ENCODE results near the gene VPS26A. TPM values are rescaled to one million over a fixed set of nuclear protein-coding genes. Genes with fewer than 3 reads are reported as not detected.

The VPS26A gene
- total RNA-seq: 10 to 100 TPM; 22.0 to 67.2 (median 52.1) TPM

DNA sequence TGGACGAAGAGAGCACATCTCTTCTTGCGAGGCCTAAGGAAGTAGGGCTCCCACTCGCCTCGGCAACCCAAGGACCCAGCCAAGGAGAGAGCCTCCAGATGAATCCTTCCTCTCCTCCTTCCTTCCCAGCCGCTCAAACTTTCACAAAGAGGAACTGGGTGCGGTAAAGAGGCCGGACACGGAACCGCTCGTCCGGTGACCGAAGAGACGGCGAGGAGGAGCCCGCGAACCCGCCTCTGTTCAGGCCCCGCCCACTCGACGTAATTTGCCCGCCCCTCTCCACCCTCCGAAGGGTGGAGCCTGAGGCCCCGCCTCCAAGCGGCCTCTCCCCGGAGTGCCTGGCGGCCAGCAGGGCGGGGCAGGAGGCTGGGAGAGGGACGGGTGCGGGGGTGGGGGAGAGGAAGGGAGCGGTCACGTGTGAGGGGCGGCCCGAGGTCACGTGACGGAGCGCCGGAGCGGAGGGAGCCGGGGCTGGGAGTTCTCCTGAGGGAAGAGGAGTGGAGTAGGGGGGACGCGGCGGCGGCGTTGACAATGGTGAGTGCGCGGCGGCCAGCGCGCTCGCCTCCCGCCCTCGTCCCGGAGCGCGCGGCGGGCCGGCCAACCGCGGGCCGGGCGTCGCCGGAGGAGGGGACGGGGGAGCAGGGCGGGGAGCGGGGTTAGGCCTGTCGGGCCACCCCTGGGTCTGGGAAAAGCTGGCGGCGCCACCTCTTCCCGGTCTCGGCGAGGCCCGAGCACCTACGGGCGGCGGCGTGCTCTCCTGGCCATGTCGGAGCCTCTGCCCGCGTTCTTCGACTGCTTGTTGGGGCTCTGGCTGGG lies at the start of gene VPS26A:
Gene VPS26A, plus strand, starts transcription at position 432 of the 816 bp plus-strand sequence. Its CDS starts 100 bp downstream, at position 532.
- TF ChIP-seq CTCF (IDR thresholded peaks at IDR 0.05) (peak; percentile 2 to 36 (median 16)), POLR2A (IDR thresholded peaks at IDR 0.05) (peak; percentile 95 to 97)
- intact Hi-C loops (cut with DNase I; ENCODE audit: low total_unique reads): no loop called here
- Histone ChIP-seq H3K4me3 (peak within 1 kb of the TSS; percentile 84 to 92), H3K27me3 (no peaks in the 10 kb centered on the region), H3K9me3 (no peaks in the 10 kb centered on the region), H3K27ac (peak within 1 kb of the TSS; percentile 95 to 99), H3K36me3 (no peaks in the 10 kb centered on the region), H3K4me1 (peaks cover 0 to 9% of the 10 kb centered on the region in 2 donors)
- DNase-seq: peak; percentile 99

GRCh38 chr10:69074532-69074931 lies 49.4 kb upstream of the VPS26A start:
- TF ChIP-seq CTCF (IDR thresholded peaks at IDR 0.05) (no peak), POLR2A (IDR thresholded peaks at IDR 0.05) (no peak)
- H3K9me3 ChIP-seq: no peaks in the 10 kb centered on the region
- intact Hi-C loops (cut with DNase I; ENCODE audit: low total_unique reads): no loop called here
- H3K27ac ChIP-seq: no peak overlapping the region
- DNase-seq: no peak
- H3K4me1 ChIP-seq: no peaks in the 10 kb centered on the region
- no peaks in the 10 kb centered on the region for H3K27me3 ChIP-seq
- H3K4me3 ChIP-seq: no peak overlapping the region
- H3K36me3 ChIP-seq: no peaks in the 10 kb centered on the region

DNA sequence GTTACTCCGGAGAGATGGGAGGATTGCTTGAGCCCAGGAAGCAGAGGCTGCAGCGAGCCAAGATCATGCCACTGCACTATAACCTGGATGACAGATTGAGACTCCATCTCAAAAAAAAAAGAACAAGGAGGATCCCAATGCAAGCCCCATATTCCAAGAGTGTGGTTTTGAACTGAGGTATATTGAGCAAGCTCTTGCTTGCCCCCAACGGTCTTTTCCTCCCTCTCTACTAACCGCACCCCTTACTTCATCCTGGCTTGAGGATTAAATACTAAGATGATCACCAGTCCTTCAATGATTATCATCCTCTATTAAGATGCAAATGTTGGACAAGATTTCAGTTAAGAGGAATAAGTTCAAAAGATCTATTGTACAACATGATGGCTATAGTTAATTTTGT lies 48.5 kb upstream of the VPS26A start:
- no peak overlapping the region for H3K4me3 ChIP-seq
- no peak overlapping the region for H3K27ac ChIP-seq
- TF ChIP-seq POLR2A (IDR thresholded peaks at IDR 0.05): no peak
- no peaks in the 10 kb centered on the region for H3K4me1 ChIP-seq
- intact Hi-C loops (cut with DNase I; ENCODE audit: low total_unique reads): no loop called here
- DNase-seq: no peak
- no peaks in the 10 kb centered on the region for H3K9me3 ChIP-seq
- no peaks in the 10 kb centered on the region for H3K36me3 ChIP-seq
- H3K27me3 ChIP-seq: no peaks in the 10 kb centered on the region

DNA sequence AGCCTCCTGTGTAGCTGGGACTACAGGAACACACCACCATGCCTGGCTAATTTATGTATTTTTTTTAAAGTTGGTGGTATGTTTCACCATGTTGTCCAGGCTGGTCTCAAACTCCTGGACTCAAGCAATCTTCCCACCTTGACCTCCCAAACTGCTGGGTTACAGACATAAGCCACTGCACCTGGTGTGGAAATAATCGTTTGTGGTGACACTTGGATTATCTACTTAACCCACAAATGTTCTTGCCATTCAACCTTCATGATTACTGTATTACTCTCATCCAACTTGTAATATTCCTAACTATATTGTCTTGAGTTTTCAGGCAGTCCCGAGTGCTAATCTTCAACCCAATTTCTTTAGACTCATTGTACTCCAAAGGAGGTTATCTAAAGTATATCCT lies 45.7 kb upstream of the VPS26A start:
- no peaks in the 10 kb centered on the region for H3K36me3 ChIP-seq

GRCh38 chr10:69080226-69080625 lies 43.8 kb upstream of the VPS26A start:
- H3K27ac ChIP-seq: no peak overlapping the region
- no peaks in the 10 kb centered on the region for H3K9me3 ChIP-seq
- no peak for DNase-seq
- H3K27me3 ChIP-seq: no peaks in the 10 kb centered on the region
- intact Hi-C loops (cut with DNase I; ENCODE audit: low total_unique reads): no loop called here
- no peaks in the 10 kb centered on the region for H3K4me1 ChIP-seq
- no peak overlapping the region for H3K4me3 ChIP-seq
- H3K36me3 ChIP-seq: no peaks in the 10 kb centered on the region
- TF ChIP-seq CTCF (IDR thresholded peaks at IDR 0.05) (no peak), POLR2A (IDR thresholded peaks at IDR 0.05) (no peak)

More for the DNA sequence above, 45.7 kb upstream of the VPS26A start:
- no peak overlapping the region for H3K27ac ChIP-seq
- H3K27me3 ChIP-seq: no peaks in the 10 kb centered on the region
- no peak for DNase-seq
- intact Hi-C loops (cut with DNase I; ENCODE audit: low total_unique reads): no loop called here
- H3K9me3 ChIP-seq: no peaks in the 10 kb centered on the region
- no peaks in the 10 kb centered on the region for H3K4me1 ChIP-seq
- H3K4me3 ChIP-seq: no peak overlapping the region
- TF ChIP-seq POLR2A (IDR thresholded peaks at IDR 0.05): no peak
- no peak for TF ChIP-seq CTCF (IDR thresholded peaks at IDR 0.05)
